ENCODE results near the gene CFB.

GRCh38 chr6:31901953-31902643, 43.8 kb upstream of the CFB start, which contains the start of gene ZBTB12:
- no peak for TF ChIP-seq CTCF (IDR thresholded peaks at IDR 0.05)
- no peak for TF ChIP-seq EZH2 (IDR thresholded peaks at IDR 0.05)
